Mucosa of descending colon (tissue), 3 donors: ENCODE measurements around the gene ZNF557. TPM values are rescaled to one million over a fixed set of nuclear protein-coding genes. Genes with fewer than 3 reads are reported as not detected.
"Not testable (repeated sequence)": the region's sequence is repeated elsewhere in the genome, so short reads cannot be mapped to it uniquely, and the experiment has no call there.

Experiments
- ATAC-seq: fragments of 200-7000 bp; cut with Tn5 transposase; one replicate; pipeline ENCODE4 v1.9.1; 2020; ENCODE audit warnings: mild to moderate bottlenecking, moderate library complexity
- DNase-seq, 3 donors: peaks; one replicate each; pipeline ENCODE4 v3.0.0-alpha.2; 2020
- H3K36me3 ChIP-seq: fragments of 200-600 bp; one replicate; pipeline ENCODE4 v1.8.0; 2021; ENCODE audit warnings: low read depth, mild to moderate bottlenecking
- H3K4me1 ChIP-seq: fragments of 200-600 bp; one replicate; pipeline ENCODE4 v1.8.0; 2021; ENCODE audit warnings: low read depth, mild to moderate bottlenecking
- H3K4me3 ChIP-seq: fragments of 200-600 bp; one replicate; pipeline ENCODE4 v1.8.0; 2021; ENCODE audit warnings: mild to moderate bottlenecking
- H3K9me3 ChIP-seq: fragments of 200-600 bp; one replicate; pipeline ENCODE4 v1.8.0; 2021; ENCODE audit warnings: mild to moderate bottlenecking
- CTCF ChIP-seq: fragments of 200-600 bp; IDR thresholded peaks from one replicate; pipeline ENCODE4 v1.8.0; 2022; ENCODE audit warnings: antibody characterized with exemption, mild to moderate bottlenecking
- intact Hi-C, 2 donors: fragments of 100-400 bp; cut with DNase I in 1 of 2; cut with micrococcal nuclease in 1 of 2; formaldehyde crosslinking; loops; one replicate each; pipeline versions ENCODE4 v1.11.0 to v1.11.1; 2022; cut with DNase I, micrococcal nuclease
- long read RNA-seq, 2 donors: library from polyadenylated mRNA; unstranded; transcript quantifications; one replicate each; pipeline ENCODE4 v2.0.0, GENCODE V29; 2019 to 2021
- total RNA-seq, 3 donors: library from RNA; stranded (reverse); fragmentation: NEBNext Ultra II Directional in 2 of 3; extraction: Animal tissue kit (Norgen Biotek cat#: 25700) in 2 of 3; gene quantifications; one replicate each; pipeline versions ENCODE4 v1.2.1 to v1.2.4, GENCODE V29; 2021 to 2023
- donor health status: DM: no; HTN: no; CAD: no; lungs with moderate emphysema.
- donor health status: DM: no; HTN: no; CAD: no.
- donor health status: DM: no; HTN: yes; CAD: no.

The ZNF557 gene
- 10 to 100 TPM in 1 of 3 donors, 1 to 10 TPM in 2; 8.5 to 10.3 (median 9.8) TPM for total RNA-seq
- long read RNA-seq, donor 1, partial matches to known transcripts, result 0 of 2 reads
- long read RNA-seq, donor 1, other reads (novel, unspliced or antisense), result 2 of 2 reads
- long read RNA-seq, donor 2, full-length matches to known transcripts, result 3 of 5 reads
- long read RNA-seq, donor 2, partial matches to known transcripts, result 1 of 5 reads
- long read RNA-seq, donor 2, other reads (novel, unspliced or antisense), result 1 of 5 reads

DNA sequence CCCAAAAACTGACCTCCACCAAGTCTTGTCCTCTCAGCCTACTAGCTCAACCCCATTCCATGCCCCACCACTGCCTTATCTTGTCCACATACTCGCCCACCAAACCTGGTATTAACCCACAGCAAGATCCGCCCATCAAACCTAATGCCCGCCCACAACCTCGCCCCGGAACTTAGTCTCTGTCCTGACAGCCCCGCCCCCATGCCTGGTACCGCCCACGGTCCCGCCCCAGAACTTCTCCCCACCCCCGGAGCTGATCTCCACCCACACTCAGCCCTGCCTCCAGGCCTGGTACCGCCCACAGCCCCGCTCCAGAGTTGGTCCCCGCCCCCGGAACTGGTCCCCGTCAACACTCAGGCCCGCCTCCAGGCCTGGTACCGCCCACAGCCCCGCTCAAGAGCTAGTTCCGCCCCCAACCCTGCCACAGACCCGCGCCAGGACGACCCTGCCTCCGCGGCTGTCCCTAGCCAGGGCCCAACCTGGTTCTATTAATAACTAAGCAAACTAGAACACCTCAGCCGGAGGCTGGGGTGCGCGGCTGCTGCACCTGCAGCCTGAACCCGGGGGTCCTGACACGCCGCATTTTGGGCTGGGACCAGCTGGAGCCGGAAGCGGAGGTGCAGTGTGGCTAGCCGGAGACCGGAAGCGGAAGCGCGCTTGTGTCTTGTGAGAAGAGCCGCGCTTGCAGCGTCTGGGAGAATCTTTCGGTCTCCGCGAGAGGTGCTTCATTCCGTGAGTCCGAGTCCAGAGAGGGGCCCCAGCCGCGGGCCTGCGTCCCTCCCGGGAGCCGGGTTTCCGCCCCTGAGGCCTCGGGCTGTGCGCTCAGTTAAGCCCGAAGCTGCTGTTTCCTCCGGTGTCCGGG is at the start of gene ZNF557:
TSS of gene ZNF557 (plus strand) at position 662 of the 862 bp plus-strand sequence. CDS start 5,372 bp downstream, outside the sequence.
- no peak for TF ChIP-seq CTCF
- intact Hi-C loops, result no loop called here
- peaks cover 5% of the 10 kb centered on the region for H3K4me1 ChIP-seq
- peak; percentile 99 for ATAC-seq
- peaks cover 5% of the 10 kb centered on the region for H3K36me3 ChIP-seq
- no peaks in the 10 kb centered on the region for H3K9me3 ChIP-seq
- peak; percentile 99 to 100 (median 99) for DNase-seq
- H3K4me3 ChIP-seq, result peak within 1 kb of the TSS; percentile 93

- H3K9me3 ChIP-seq, intact Hi-C loops, ATAC-seq, H3K36me3 ChIP-seq, DNase-seq, H3K4me1 ChIP-seq, H3K4me3 ChIP-seq: not testable (repeated sequence)
Observed at GRCh38 chr19:7021331-7021730, 48.2 kb upstream of the ZNF557 start, which contains the start of gene MBD3L2B. TSS of gene MBD3L2B (minus strand) at chr19:7021431. CDS start at chr19:7021397, 34 bp downstream.

- H3K4me3 ChIP-seq, H3K9me3 ChIP-seq, ATAC-seq, DNase-seq, H3K36me3 ChIP-seq, H3K4me1 ChIP-seq, intact Hi-C loops: not testable (repeated sequence)
Observed at GRCh38 chr19:7028790-7029189, 40.7 kb upstream of the ZNF557 start.

DNA sequence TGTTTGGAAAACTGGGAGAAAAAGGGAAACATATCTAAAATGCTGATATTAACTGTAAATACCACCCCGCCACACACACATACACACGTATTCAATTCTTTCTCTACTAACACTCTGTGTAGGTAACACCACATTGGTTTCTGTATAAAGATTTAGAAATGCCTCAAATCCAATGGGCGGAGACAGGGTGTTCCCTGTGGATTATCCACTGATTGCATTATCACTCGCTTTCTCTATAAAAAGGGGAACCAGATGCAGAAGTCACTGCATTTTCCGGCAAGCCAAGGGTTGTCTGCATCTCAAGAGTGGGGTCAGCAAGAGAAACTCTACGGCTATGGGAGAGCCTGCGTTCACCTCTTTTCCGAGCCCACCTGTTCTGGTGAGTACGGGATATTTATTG is 39.2 kb upstream of the ZNF557 start, which contains the start of gene MBD3L5:
TSS of gene MBD3L5 (plus strand) at position 301 of the 400 bp plus-strand sequence. CDS start at position 335, 34 bp downstream.
- H3K9me3 ChIP-seq, intact Hi-C loops, H3K4me1 ChIP-seq, H3K36me3 ChIP-seq, H3K4me3 ChIP-seq, ATAC-seq, DNase-seq: not testable (repeated sequence)

GRCh38 chr19:7040079-7040478 is 29.4 kb upstream of the ZNF557 start, which contains the start of gene MBD3L4:
TSS of gene MBD3L4 (minus strand) at chr19:7040179. CDS start at chr19:7040144, 35 bp downstream.
- H3K9me3 ChIP-seq, DNase-seq, H3K4me1 ChIP-seq, ATAC-seq, H3K4me3 ChIP-seq, intact Hi-C loops, H3K36me3 ChIP-seq: not testable (repeated sequence)

GRCh38 chr19:7041563-7041962 is 27.9 kb upstream of the ZNF557 start:
- intact Hi-C loops, H3K4me3 ChIP-seq, DNase-seq, ATAC-seq, H3K4me1 ChIP-seq, H3K9me3 ChIP-seq, H3K36me3 ChIP-seq: not testable (repeated sequence)

- ATAC-seq, H3K4me3 ChIP-seq, H3K9me3 ChIP-seq, H3K36me3 ChIP-seq, H3K4me1 ChIP-seq, intact Hi-C loops, DNase-seq: not testable (repeated sequence)
Observed at GRCh38 chr19:7049021-7049420, 20.5 kb upstream of the ZNF557 start, which contains the start of gene MBD3L2. TSS of gene MBD3L2 (plus strand) at chr19:7049321. CDS start at chr19:7049374, 53 bp downstream.

- DNase-seq, H3K4me1 ChIP-seq, H3K4me3 ChIP-seq, ATAC-seq, H3K36me3 ChIP-seq, H3K9me3 ChIP-seq, intact Hi-C loops: not testable (repeated sequence)
Observed at GRCh38 chr19:7051421-7051820, 18.1 kb upstream of the ZNF557 start.

DNA sequence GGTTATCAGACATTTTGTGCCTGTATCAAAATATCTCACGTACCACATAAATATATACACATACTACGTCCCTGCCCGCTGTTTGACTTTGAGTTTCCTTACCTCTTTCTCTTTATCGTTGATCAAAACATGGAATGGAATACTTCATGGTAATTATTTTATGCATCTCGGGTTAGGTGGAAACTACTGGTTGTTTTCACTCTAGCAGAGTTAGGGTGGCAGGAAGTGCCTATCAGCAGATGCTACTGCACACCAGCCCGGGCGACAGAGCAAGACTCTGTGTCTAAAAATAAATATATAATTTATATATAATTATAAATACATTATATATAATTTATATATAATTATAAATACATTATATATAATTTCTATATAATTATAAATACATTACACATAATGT is 16.6 kb upstream of the ZNF557 start:
- H3K4me3 ChIP-seq, H3K36me3 ChIP-seq, ATAC-seq, DNase-seq, H3K9me3 ChIP-seq, H3K4me1 ChIP-seq, intact Hi-C loops: not testable (repeated sequence)

- DNase-seq, H3K4me1 ChIP-seq, H3K36me3 ChIP-seq, intact Hi-C loops, ATAC-seq, H3K4me3 ChIP-seq, H3K9me3 ChIP-seq: not testable (repeated sequence)
Observed at GRCh38 chr19:7054635-7055368, 14.7 kb upstream of the ZNF557 start.

GRCh38 chr19:7055679-7056078 is 13.8 kb upstream of the ZNF557 start:
- ATAC-seq, DNase-seq, intact Hi-C loops: not testable (repeated sequence)

DNA sequence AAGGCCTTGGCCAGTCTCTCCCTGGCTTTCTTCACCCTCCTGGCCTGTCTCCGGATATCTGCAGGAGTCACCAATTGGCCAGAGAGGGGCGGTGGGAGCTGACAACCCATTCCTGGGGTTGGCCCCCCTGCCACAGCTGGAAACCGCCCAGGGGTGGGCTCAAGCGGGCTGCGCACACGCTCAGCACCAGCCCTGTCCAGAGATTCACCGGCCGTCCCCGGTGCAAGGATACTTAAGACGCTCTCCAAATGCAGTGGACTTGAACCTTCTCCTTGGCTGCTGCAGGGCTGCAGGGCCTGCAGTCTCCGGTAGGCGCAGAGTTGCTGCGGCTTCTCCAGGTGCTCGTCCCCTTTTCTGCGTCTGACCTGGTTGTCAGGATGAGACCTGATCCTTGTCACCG is 13.1 kb upstream of the ZNF557 start:
- H3K9me3 ChIP-seq, intact Hi-C loops, H3K36me3 ChIP-seq, DNase-seq, H3K4me1 ChIP-seq, H3K4me3 ChIP-seq, ATAC-seq: not testable (repeated sequence)

More at GRCh38 chr19:7055679-7056078, 13.8 kb upstream of the ZNF557 start:
- H3K36me3 ChIP-seq, H3K4me3 ChIP-seq, H3K4me1 ChIP-seq, H3K9me3 ChIP-seq: not testable (repeated sequence)
